SJCRH30 (cell line): ENCODE measurements around the gene PITPNC1. TPM values are rescaled to one million over a fixed set of nuclear protein-coding genes. Genes with fewer than 3 reads are reported as not detected.
"Not testable (repeated sequence)": the region's sequence is repeated elsewhere in the genome, so short reads cannot be mapped to it uniquely, and the experiment has no call there.

ENCODE experiments used
- DNase-seq, 2 experiments: peaks; one replicate each; pipeline ENCODE4 v3.0.0-alpha.2; 2015 to 2020
- H3K27ac ChIP-seq: fragments of 250-450 bp; sonication (Bioruptor Pico); 2 replicates; pipeline ENCODE4 v1.5.1; 2020; ENCODE audit warnings: mild to moderate bottlenecking, moderate library complexity
- H3K27me3 ChIP-seq: fragments of 250-450 bp; sonication (Bioruptor Pico); 2 replicates; pipeline ENCODE4 v1.5.1; 2020; ENCODE audit warnings: mild to moderate bottlenecking, moderate library complexity
- H3K36me3 ChIP-seq: fragments of 250-450 bp; sonication (Bioruptor Pico); 2 replicates; pipeline ENCODE4 v1.5.1; 2020; ENCODE audit warnings: mild to moderate bottlenecking, moderate library complexity
- H3K4me1 ChIP-seq: fragments of 250-450 bp; sonication (Bioruptor Pico); 2 replicates; pipeline ENCODE4 v1.5.1; 2020; ENCODE audit warnings: mild to moderate bottlenecking, moderate library complexity
- H3K4me3 ChIP-seq: fragments of 250-450 bp; sonication (Bioruptor Pico); 2 replicates; pipeline ENCODE4 v1.5.1; 2020; ENCODE audit warnings: mild to moderate bottlenecking, moderate library complexity
- H3K9me3 ChIP-seq: fragments of 250-450 bp; sonication (Bioruptor Pico); replicated peaks from 2 replicates; pipeline ENCODE4 v1.5.1; 2020; ENCODE audit warnings: mild to moderate bottlenecking, moderate library complexity
- total RNA-seq: library from RNA; depleted of rRNA; stranded (reverse); fragments of >200 nt; shearing (Covaris generic); gene quantifications from 2 replicates; pipeline ENCODE4 v1.2.3, GENCODE V29; 2014

Gene PITPNC1
- total RNA-seq, 1 experiment from 2014 or later, result 3.5 TPM

DNA sequence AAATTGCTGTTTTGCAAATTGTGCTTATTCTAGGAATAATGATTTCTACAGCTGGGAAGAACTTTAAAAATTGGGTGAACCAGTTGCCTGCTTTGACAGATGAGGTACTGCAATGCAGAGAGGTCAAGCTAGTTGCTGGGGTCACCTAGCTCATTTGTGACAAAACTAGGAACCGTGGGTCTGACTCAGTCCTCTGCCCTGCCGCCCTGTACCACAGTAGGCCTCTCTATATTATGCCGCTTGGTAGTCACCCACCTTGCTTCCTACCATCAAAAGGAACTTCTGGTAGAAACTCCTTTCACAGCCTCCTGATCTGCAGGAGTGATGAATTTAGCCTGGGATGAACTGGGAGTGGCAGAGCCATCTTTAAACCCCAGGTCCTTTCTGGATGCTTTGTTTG, 105.7 kb downstream of the PITPNC1 start:
- H3K4me3 ChIP-seq, result no peak overlapping the region
- no peaks in the 10 kb centered on the region for H3K9me3 ChIP-seq
- H3K4me1 ChIP-seq, result no peaks in the 10 kb centered on the region
- no peaks in the 10 kb centered on the region for H3K36me3 ChIP-seq
- no peak for DNase-seq
- no peaks in the 10 kb centered on the region for H3K27me3 ChIP-seq
- H3K27ac ChIP-seq, result no peak overlapping the region

DNA sequence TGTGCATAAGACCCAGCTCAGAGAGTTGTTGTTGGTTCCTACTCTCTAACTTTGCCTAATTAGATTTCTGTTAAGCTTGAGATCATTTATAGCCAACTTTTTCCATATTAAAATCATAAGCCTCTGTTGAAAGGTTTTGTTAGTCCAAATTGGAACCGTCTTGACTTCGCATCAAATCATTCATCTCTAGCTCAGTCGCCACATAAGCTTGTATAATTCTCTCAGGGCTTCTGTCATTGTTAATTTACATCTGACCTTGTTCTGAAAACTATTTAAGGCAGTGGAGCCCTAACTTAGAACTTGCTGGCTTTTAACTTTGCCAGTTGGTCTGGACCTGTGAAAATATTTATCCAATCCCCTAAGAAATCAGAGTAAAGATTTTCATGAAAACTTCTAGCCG, 107.2 kb downstream of the PITPNC1 start:
- Histone ChIP-seq H3K4me3 (no peak overlapping the region), H3K36me3 (no peaks in the 10 kb centered on the region), H3K27ac (no peak overlapping the region), H3K27me3 (no peaks in the 10 kb centered on the region), H3K4me1 (no peaks in the 10 kb centered on the region), H3K9me3 (no peaks in the 10 kb centered on the region)
- DNase-seq, result no peak

DNA sequence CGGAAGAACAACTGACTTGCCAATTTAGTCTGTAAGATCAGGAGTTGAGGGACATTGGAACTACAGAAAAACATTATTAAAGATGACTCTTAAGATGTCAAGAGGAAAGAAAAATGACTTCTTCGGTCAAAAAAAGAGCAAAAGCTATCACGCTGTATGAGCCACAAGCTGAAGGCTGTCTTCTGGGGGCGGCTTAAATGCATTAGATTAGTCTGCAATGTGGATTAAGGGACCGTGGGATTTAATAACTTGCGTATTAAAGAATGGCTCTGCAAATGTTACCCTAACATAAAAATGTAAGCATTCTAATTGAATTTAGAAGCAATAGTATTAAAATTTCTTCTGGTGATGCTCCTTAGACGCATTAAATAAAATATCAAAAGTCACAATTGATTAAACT, 108.6 kb downstream of the PITPNC1 start:
- DNase-seq, result no peak
- H3K27ac ChIP-seq, result no peak overlapping the region
- H3K36me3 ChIP-seq, result no peaks in the 10 kb centered on the region
- H3K9me3 ChIP-seq, result no peaks in the 10 kb centered on the region
- no peaks in the 10 kb centered on the region for H3K27me3 ChIP-seq
- H3K4me3 ChIP-seq, result no peak overlapping the region
- no peaks in the 10 kb centered on the region for H3K4me1 ChIP-seq

GRCh38 chr17:67487506-67487905, 110.4 kb downstream of the PITPNC1 start:
- no peaks in the 10 kb centered on the region for H3K27me3 ChIP-seq
- H3K4me1 ChIP-seq, result peaks cover 5% of the 10 kb centered on the region; the same call in 1 of the 2 replicates
- H3K36me3 ChIP-seq, result no peaks in the 10 kb centered on the region
- no peak overlapping the region for H3K27ac ChIP-seq
- DNase-seq, result no peak
- H3K4me3 ChIP-seq, result no peak overlapping the region
- no peaks in the 10 kb centered on the region for H3K9me3 ChIP-seq

DNA sequence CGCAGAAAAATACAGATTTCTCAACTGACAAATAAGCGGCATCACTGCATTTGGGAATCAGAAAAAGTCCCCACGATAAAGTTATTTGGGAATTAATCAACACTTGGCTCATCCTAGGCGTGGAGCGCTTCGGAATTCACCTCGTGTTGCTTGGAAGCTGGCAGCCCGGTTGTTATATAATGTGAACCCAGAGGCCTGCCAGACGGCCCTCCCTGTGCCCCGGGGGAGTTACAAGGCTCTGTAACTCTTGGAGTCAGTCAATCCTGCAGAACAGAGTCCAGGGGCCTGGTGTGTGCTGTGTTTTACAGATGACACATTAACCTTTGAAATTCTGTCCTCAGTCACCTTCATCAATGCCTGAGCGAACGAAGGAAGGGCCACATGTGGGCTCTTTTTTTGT, 111.1 kb downstream of the PITPNC1 start:
- H3K27ac ChIP-seq, result no peak overlapping the region
- no peak for DNase-seq
- peaks cover 5% of the 10 kb centered on the region; the same call in 1 of the 2 replicates for H3K4me1 ChIP-seq

DNA sequence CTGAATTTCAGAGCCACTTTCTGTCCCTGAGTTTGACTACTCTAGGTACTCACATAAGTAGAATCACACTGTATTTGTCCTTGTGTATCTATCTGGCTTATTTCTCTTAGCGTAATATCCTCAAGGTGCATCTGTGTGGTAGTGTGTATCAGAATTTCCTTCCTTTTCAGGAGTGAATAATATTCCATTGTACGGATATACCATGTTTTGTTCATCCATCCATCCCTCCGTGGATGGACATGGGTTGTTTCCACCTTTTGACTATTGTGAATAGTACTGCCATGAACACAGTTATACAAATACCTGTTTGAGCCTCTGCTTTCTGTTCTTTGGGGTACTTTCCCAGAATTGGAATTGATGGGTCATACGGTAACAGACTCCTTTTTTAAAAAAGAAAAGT, 111.7 kb downstream of the PITPNC1 start:
- H3K9me3 ChIP-seq, result no peaks in the 10 kb centered on the region
- H3K27ac ChIP-seq, result no peak overlapping the region
- H3K27me3 ChIP-seq, result no peaks in the 10 kb centered on the region
- H3K36me3 ChIP-seq, result no peaks in the 10 kb centered on the region
- peaks cover 5% of the 10 kb centered on the region; the same call in 1 of the 2 replicates for H3K4me1 ChIP-seq
- no peak overlapping the region for H3K4me3 ChIP-seq
- no peak for DNase-seq

More for the DNA sequence above, 111.1 kb downstream of the PITPNC1 start:
- Histone ChIP-seq H3K27me3 (no peaks in the 10 kb centered on the region), H3K4me3 (no peak overlapping the region), H3K9me3 (no peaks in the 10 kb centered on the region), H3K36me3 (no peaks in the 10 kb centered on the region)

GRCh38 chr17:67489273-67489672, 112.2 kb downstream of the PITPNC1 start:
- Histone ChIP-seq H3K36me3 (no peaks in the 10 kb centered on the region), H3K27ac (no peak overlapping the region)

GRCh38 chr17:67490471-67490870, 113.4 kb downstream of the PITPNC1 start:
- no peak for DNase-seq
- H3K4me3 ChIP-seq, result no peak overlapping the region

More at GRCh38 chr17:67489273-67489672, 112.2 kb downstream of the PITPNC1 start:
- H3K4me3 ChIP-seq, result no peak overlapping the region
- DNase-seq, result no peak
- H3K4me1 ChIP-seq, result peaks cover 5% of the 10 kb centered on the region; the same call in 1 of the 2 replicates
- no peaks in the 10 kb centered on the region for H3K27me3 ChIP-seq
- H3K9me3 ChIP-seq, result no peaks in the 10 kb centered on the region

DNA sequence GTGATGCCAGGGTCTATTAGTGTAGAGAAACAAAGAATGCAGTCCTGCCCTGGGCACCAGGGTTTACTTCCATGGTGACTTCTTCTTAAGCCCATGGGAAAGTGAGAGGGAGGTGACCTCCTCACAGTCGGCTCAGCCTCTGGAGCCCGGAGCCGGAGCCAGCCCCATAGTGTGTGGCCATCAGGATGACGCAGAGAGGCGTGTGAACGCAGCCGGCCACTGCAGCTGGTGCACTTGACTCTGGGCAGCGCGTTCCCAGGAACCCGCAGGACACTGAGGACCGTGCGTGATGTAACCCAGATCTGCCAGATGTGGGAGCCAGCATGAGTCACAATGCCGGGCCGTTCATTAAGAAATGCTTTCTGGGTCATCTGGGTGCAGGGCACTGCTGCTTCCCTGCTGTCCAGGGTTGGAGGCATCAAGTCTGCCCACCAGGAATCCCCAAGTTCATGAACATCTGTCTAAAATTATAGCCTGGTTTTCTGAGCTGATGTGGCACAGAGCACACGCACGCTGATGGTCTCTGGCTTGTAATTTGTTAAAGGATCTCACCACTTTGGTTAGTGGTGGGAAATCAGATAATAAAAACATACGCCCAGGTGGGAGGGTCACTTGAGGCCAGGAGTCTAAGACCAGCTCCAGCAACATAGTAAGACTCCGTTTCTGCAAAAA, 114.1 kb downstream of the PITPNC1 start:
- DNase-seq, result peak; percentile 50 to 51
- 0 out of 2 replicates have a peak, but pooled peaks cover 4% of the 10 kb centered on the region for H3K9me3 ChIP-seq
- no peaks in the 10 kb centered on the region for H3K27me3 ChIP-seq
- H3K4me3 ChIP-seq, result no peak overlapping the region
- no peak overlapping the region for H3K27ac ChIP-seq
- no peaks in the 10 kb centered on the region for H3K36me3 ChIP-seq
- H3K4me1 ChIP-seq, result peaks cover 5% of the 10 kb centered on the region; the same call in 1 of the 2 replicates

More at GRCh38 chr17:67490471-67490870, 113.4 kb downstream of the PITPNC1 start:
- Histone ChIP-seq H3K36me3 (no peaks in the 10 kb centered on the region), H3K27ac (no peak overlapping the region), H3K4me1 (peaks cover 5% of the 10 kb centered on the region; the same call in 1 of the 2 replicates), H3K27me3 (no peaks in the 10 kb centered on the region), H3K9me3 (0 out of 2 replicates have a peak, but pooled peaks cover 2% of the 10 kb centered on the region)

DNA sequence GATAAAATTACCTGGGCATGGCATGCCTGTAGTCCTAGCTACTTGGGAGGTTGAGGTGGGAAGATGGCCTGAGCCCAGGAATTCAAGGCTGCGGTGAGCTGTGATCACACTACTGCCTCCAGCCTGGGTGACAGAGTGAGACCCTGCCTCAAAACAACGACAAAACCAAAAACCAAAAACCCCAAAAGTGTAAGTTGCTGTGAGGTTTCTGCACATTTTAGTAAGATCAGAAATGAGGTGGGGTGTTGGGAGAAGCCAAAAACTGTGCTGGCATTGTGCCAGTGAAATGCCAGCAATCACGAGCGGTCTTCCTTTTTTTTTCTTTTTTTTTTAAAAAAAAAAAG, 114.6 kb downstream of the PITPNC1 start:
- Histone ChIP-seq H3K4me3 (no peak overlapping the region), H3K27ac (no peak overlapping the region), H3K4me1 (peaks cover 5% of the 10 kb centered on the region; the same call in 1 of the 2 replicates), H3K27me3 (no peaks in the 10 kb centered on the region), H3K36me3 (no peaks in the 10 kb centered on the region), H3K9me3 (0 out of 2 replicates have a peak, but pooled peaks cover 4% of the 10 kb centered on the region)
- no peak for DNase-seq

- Histone ChIP-seq H3K27me3 (no peaks in the 10 kb centered on the region), H3K4me1 (peaks cover 5% of the 10 kb centered on the region; the same call in 1 of the 2 replicates), H3K27ac (no peak overlapping the region), H3K36me3 (no peaks in the 10 kb centered on the region), H3K9me3 (0 out of 2 replicates have a peak, but pooled peaks cover 4% of the 10 kb centered on the region), H3K4me3 (no peak overlapping the region)
- DNase-seq, result peak in 1 of 2 experiments; percentile 20
These were observed 115.2 kb downstream of the PITPNC1 start for GRCh38 chr17:67492251-67492740.

DNA sequence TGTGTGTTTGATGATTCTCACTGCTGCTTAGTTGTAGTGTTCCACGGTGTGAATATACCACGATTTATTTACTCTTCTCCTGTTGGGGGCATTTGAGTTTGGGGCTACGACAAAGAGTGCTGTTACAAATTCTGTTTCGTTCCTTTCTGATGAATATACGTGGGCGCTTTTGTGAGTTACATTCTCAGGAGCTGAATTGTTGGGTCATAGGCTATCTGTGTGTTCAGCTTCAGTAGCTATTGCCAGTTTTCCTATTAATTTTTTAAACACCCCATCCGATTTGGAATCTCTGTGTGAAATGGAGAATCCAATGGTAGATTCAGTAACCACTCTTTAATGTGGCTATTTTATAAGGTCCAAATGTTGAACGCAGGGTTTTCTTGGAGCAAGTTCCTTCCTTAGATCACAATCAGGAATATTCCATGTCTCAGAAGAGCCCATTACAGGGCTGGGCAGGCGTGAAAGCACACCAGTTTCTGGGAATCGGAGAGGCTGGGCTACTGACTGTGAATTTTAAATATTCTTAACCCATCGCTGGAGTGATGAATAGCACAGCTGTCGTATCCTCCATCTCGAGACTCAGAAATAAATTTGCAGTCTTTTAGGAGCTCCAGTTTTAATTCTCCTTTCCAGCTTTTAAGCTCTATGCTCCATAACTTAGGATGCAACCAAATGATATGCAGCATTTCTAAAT, 115.9 kb downstream of the PITPNC1 start:
- Histone ChIP-seq H3K27me3 (no peaks in the 10 kb centered on the region), H3K27ac (no peak overlapping the region), H3K4me1 (peaks cover 5% of the 10 kb centered on the region; the same call in 1 of the 2 replicates), H3K36me3 (no peaks in the 10 kb centered on the region), H3K9me3 (0 out of 2 replicates have a peak, but pooled peaks cover 4% of the 10 kb centered on the region), H3K4me3 (no peak overlapping the region)
- DNase-seq, result no peak

DNA sequence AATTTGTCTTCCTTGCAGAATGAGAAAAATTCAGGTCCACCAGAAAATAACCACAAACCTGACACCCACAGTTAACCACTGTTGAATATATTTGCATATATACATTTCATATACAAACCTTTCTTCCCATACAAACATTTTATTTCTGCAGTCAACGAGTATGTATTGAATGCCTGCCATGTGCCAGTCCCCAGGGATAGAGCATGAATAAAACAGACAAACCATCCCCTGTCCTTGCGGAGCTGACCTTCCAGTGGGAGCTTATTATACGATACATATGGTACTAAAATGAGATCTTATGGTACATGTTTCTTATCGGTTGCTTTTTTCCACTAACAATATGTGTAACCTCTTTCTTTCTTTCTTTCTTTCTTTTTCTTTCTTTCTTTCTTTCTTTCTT, 116.7 kb downstream of the PITPNC1 start:
- DNase-seq, result no peak
- Histone ChIP-seq H3K4me1 (peaks cover 5% of the 10 kb centered on the region; the same call in 1 of the 2 replicates), H3K27ac (no peak overlapping the region), H3K27me3 (no peaks in the 10 kb centered on the region), H3K36me3 (no peaks in the 10 kb centered on the region), H3K9me3 (0 out of 2 replicates have a peak, but pooled peaks cover 4% of the 10 kb centered on the region), H3K4me3 (no peak overlapping the region)

- not testable (repeated sequence) for H3K9me3 ChIP-seq, H3K36me3 ChIP-seq, DNase-seq, H3K27me3 ChIP-seq, H3K4me1 ChIP-seq, H3K27ac ChIP-seq, H3K4me3 ChIP-seq
These were observed 118.5 kb downstream of the PITPNC1 start for GRCh38 chr17:67495534-67495933.

- no peak overlapping the region for H3K27ac ChIP-seq
- no peak overlapping the region for H3K4me3 ChIP-seq
- no peak for DNase-seq
- H3K4me1 ChIP-seq, result peaks cover 5% of the 10 kb centered on the region; the same call in 1 of the 2 replicates
- H3K9me3 ChIP-seq, result 0 out of 2 replicates have a peak, but pooled peaks cover 4% of the 10 kb centered on the region
- H3K36me3 ChIP-seq, result no peaks in the 10 kb centered on the region
- no peaks in the 10 kb centered on the region for H3K27me3 ChIP-seq
These were observed 119.2 kb downstream of the PITPNC1 start for GRCh38 chr17:67496286-67496685.
